ENCODE measurements around the gene RAB23.
A peak's percentile ranks its signal among the peaks of the same experiment; 100 is the strongest.

DNA sequence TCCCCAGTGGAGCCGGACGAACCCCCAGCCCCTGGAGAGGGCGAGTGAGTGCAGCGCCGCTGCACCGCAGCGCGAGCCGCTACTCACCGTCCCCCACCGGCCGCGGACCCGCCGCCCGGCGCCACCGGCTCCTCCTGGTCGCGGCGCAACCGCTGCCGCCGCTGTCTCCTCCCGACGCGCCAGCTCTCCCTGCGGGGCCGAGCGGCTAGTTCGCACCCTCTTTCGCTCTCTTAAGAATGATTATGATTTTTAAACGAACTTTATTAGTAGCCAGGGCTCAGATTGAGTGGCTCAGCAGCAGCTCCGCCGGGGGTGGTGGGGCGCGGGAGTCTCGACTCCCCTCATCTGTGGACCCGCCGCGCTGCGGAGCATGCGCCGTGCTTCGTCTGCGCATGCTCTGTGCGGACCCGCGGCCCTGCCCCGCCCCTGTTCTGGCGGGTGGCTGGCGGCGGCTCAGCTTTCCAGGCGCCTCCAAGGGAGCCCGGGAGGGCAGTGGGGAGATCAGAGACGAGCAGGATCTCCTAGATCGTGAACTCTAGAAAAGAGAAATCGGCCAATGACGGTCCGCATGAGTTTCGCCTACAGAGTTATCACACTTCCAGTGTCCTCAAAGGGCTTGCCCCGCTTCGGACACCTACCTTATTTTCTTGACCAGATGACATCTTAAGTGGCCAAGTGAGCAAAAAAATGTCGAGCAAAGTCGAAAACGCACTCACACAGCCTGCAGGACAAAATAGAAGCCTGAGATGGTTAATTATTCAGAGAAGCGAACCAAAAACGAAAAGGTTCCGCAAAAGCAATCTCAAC, at the start of gene RAB23:
- peak; percentile 75 for TF ChIP-seq POLR2A (IDR thresholded peaks at IDR 0.05; ENCODE audit: low read length)
- TF ChIP-seq GATA1 (IDR thresholded peaks at IDR 0.05; ENCODE audit: low read depth, low read length), result no peak

All from erythroblast (primary cell).